T-helper 1 cell treated with Interleukin-12 subunit alpha and Interleukin-12 subunit beta and Interleukin-4 antibody, amounts not matched to agents 30 ng/mL and 1 ng/mL, for 36 hours (primary cell): ENCODE measurements around the gene ARHGEF16. TPM values are rescaled to one million over a fixed set of nuclear protein-coding genes. Genes with fewer than 3 reads are reported as not detected.

Experiments
- intact Hi-C: fragments of 100-400 bp; cut with micrococcal nuclease; formaldehyde crosslinking; loops from one replicate; pipeline ENCODE4 v1.15.1; 2024
- total RNA-seq: library from RNA; stranded (reverse); gene quantifications from 2 replicates; pipeline ENCODE4 v1.2.3, GENCODE V29; 2022

ARHGEF16 gene
- total RNA-seq, 1 donor from 2014 or later: not detected

- intact Hi-C loops: no loop called here
Measured at GRCh38 chr1:3422638-3423037, 31.8 kb upstream of the ARHGEF16 start.

GRCh38 chr1:3423245-3423829 is 31.1 kb upstream of the ARHGEF16 start:
- intact Hi-C loops: no loop called here

- intact Hi-C loops: loop anchor here (2.0 kb wide), 1 partner anchor 411 kb away; no protein-coding TSS in a partner anchor
Measured at GRCh38 chr1:3423896-3424611, 30.4 kb upstream of the ARHGEF16 start.

- intact Hi-C loops: loop anchor here (2.0 kb wide), 1 partner anchor 413 kb away; no protein-coding TSS in a partner anchor
Measured at GRCh38 chr1:3425486-3426215, 28.8 kb upstream of the ARHGEF16 start.

- intact Hi-C loops: no loop called here
Measured at GRCh38 chr1:3426956-3427535, 27.4 kb upstream of the ARHGEF16 start.

GRCh38 chr1:3427711-3428704 is 26.5 kb upstream of the ARHGEF16 start:
- intact Hi-C loops: no loop called here

GRCh38 chr1:3428899-3429298 is 25.6 kb upstream of the ARHGEF16 start:
- intact Hi-C loops: no loop called here

- intact Hi-C loops: no loop called here
Measured at GRCh38 chr1:3429320-3429719, 25.1 kb upstream of the ARHGEF16 start.

- intact Hi-C loops: no loop called here
Measured at GRCh38 chr1:3429766-3430165, 24.7 kb upstream of the ARHGEF16 start.

- intact Hi-C loops: no loop called here
Measured at GRCh38 chr1:3430406-3430805, 24.1 kb upstream of the ARHGEF16 start.

GRCh38 chr1:3430820-3431219 is 23.6 kb upstream of the ARHGEF16 start:
- intact Hi-C loops: no loop called here

- intact Hi-C loops: no loop called here
Measured at GRCh38 chr1:3431266-3431665, 23.2 kb upstream of the ARHGEF16 start.

- intact Hi-C loops: no loop called here
Measured at GRCh38 chr1:3431686-3432085, 22.8 kb upstream of the ARHGEF16 start.

- intact Hi-C loops: no loop called here
Measured at GRCh38 chr1:3432306-3432705, 22.2 kb upstream of the ARHGEF16 start.

- intact Hi-C loops: no loop called here
Measured at GRCh38 chr1:3433076-3433475, 21.4 kb upstream of the ARHGEF16 start.

GRCh38 chr1:3433596-3434320 is 20.7 kb upstream of the ARHGEF16 start:
- intact Hi-C loops: no loop called here

- intact Hi-C loops: no loop called here
Measured at GRCh38 chr1:3434406-3435110, 19.9 kb upstream of the ARHGEF16 start.

GRCh38 chr1:3435666-3436065 is 18.8 kb upstream of the ARHGEF16 start:
- intact Hi-C loops: no loop called here

- intact Hi-C loops: no loop called here
Measured at GRCh38 chr1:3436451-3436850, 18.0 kb upstream of the ARHGEF16 start.
